IMR-90 (cell line): Measurements from ENCODE around the gene TJP3. TPM values are rescaled to one million over a fixed set of nuclear protein-coding genes. Genes with fewer than 3 reads are reported as not detected.

ENCODE experiments used
- ATAC-seq: fragments of 200-7000 bp; cut with Tn5 transposase; 2 replicates; pipeline ENCODE4 v1.9.1; 2020; ENCODE audit warnings: low read depth, mild to moderate bottlenecking, moderate library complexity
- BruUV-seq: library from RNA; stranded (reverse); fragments of 400-500 nt; replicated peaks from 2 replicates; lab custom pipeline; 2021; lab: Mats Ljungman, UMichigan
- CTCF ChIA-PET: fragments of 300-600 bp; formaldehyde crosslinking; extraction: SDS; loops from one replicate; lab custom pipeline; 2021; ENCODE audit warnings: antibody characterized with exemption; lab: Yijun Ruan, JAX
- POLR2A ChIA-PET: fragments of 300-600 bp; sonication (Branson Sonifier 250); formaldehyde crosslinking; loops from one replicate; lab custom pipeline; 2022; ENCODE audit warnings: antibody characterized with exemption; ENCODE audit not compliant: unreplicated experiment; lab: Charles Lee
- DNase-seq: peaks from one replicate; pipeline ENCODE4 v3.0.0; 2013
- H2AFZ ChIP-seq: replicated peaks from 2 replicates; pipeline ENCODE3; 2013; ENCODE audit warnings: low read length, mild to moderate bottlenecking; ENCODE audit not compliant: poor library complexity
- H2AK5ac ChIP-seq: 2 replicates; pipeline ENCODE4 v1.6.1; 2013; ENCODE audit warnings: low read depth, low read length, inconsistent platforms
- H2AK9ac ChIP-seq: replicated peaks from 2 replicates; pipeline ENCODE3; 2013; ENCODE audit warnings: mild to moderate bottlenecking, low read depth, low read length, moderate library complexity; ENCODE audit not compliant: poor library complexity
- H2BK120ac ChIP-seq: 2 replicates; pipeline ENCODE4 v1.6.1; 2013; ENCODE audit warnings: low read depth, low read length, inconsistent platforms
- H2BK15ac ChIP-seq: 3 replicates; pipeline ENCODE4 v1.6.1; 2013; ENCODE audit warnings: low read depth, low read length, inconsistent platforms
- H2BK20ac ChIP-seq: 2 replicates; pipeline ENCODE4 v1.6.1; 2013; ENCODE audit warnings: low read depth, mild to moderate bottlenecking, inconsistent platforms, low read length, moderate library complexity
- H2BK5ac ChIP-seq: 2 replicates; pipeline ENCODE4 v1.6.1; 2013; ENCODE audit warnings: mild to moderate bottlenecking, low read depth, low read length, inconsistent platforms; ENCODE audit not compliant: poor library complexity, severe bottlenecking
- H3K14ac ChIP-seq: replicated peaks from 2 replicates; pipeline ENCODE4 v1.6.1; 2013; ENCODE audit warnings: low read depth, low read length, inconsistent platforms
- H3K18ac ChIP-seq: 2 replicates; pipeline ENCODE4 v1.6.1; 2013; ENCODE audit warnings: low read depth, low read length, control low read depth
- H3K23ac ChIP-seq: 2 replicates; pipeline ENCODE4 v1.6.1; 2013; ENCODE audit warnings: low read depth, low read length, inconsistent platforms
- H3K27ac ChIP-seq: 2 replicates; pipeline ENCODE4 v1.5.1; 2013; ENCODE audit warnings: mild to moderate bottlenecking, control low read depth, low read length; ENCODE audit not compliant: insufficient read depth
- H3K27me3 ChIP-seq: 2 replicates; pipeline ENCODE4 v1.6.1; 2013; ENCODE audit warnings: low read length; ENCODE audit not compliant: control insufficient read depth, insufficient read depth
- H3K36me3 ChIP-seq: 2 replicates; pipeline ENCODE4 v1.6.1; 2013; ENCODE audit warnings: low read length, mixed read lengths; ENCODE audit not compliant: control insufficient read depth, insufficient read depth
- H3K4ac ChIP-seq: 2 replicates; pipeline ENCODE4 v1.6.1; 2013; ENCODE audit warnings: low read depth, low read length, inconsistent platforms
- H3K4me1 ChIP-seq: 2 replicates; pipeline ENCODE4 v1.6.1; 2013; ENCODE audit warnings: low read length, mixed read lengths; ENCODE audit not compliant: control insufficient read depth, insufficient read depth
- H3K4me2 ChIP-seq: 2 replicates; pipeline ENCODE4 v1.6.1; 2013; ENCODE audit warnings: low read depth, mild to moderate bottlenecking, control low read depth, low read length, moderate library complexity
- H3K4me3 ChIP-seq: 2 replicates; pipeline ENCODE4 v1.5.1; 2013; ENCODE audit warnings: low read depth, mild to moderate bottlenecking, control low read depth, low read length, moderate library complexity; ENCODE audit not compliant: insufficient read depth
- H3K56ac ChIP-seq: 2 replicates; pipeline ENCODE4 v1.6.1; 2013; ENCODE audit warnings: low read length, inconsistent platforms; ENCODE audit not compliant: insufficient read depth; ENCODE audit errors: extremely low read depth
- H3K79me1 ChIP-seq, 2 experiments: 2 replicates each; pipeline ENCODE4 v1.6.1; 2013; ENCODE audit warnings: low read length in 2 of 2, inconsistent platforms in 1 of 2, low read depth in 1 of 2
- H3K9ac ChIP-seq: 2 replicates; pipeline ENCODE4 v1.6.1; 2013; ENCODE audit warnings: low read depth, low read length, control low read depth
- H3K9me1 ChIP-seq: 2 replicates; pipeline ENCODE4 v1.6.1; 2013; ENCODE audit warnings: low read length, inconsistent platforms; ENCODE audit not compliant: insufficient read depth
- H3K9me3 ChIP-seq: 2 replicates; pipeline ENCODE4 v1.6.1; 2013; ENCODE audit warnings: low read length; ENCODE audit not compliant: control insufficient read depth, insufficient read depth
- H4K20me1 ChIP-seq: 2 replicates; pipeline ENCODE4 v1.6.1; 2013; ENCODE audit warnings: low read length, inconsistent platforms; ENCODE audit not compliant: insufficient read depth
- H4K5ac ChIP-seq: 2 replicates; pipeline ENCODE4 v1.6.1; 2013; ENCODE audit warnings: mild to moderate bottlenecking, low read depth, low read length, control low read depth
- H4K8ac ChIP-seq, 2 experiments: 2 replicates each; pipeline ENCODE4 v1.6.1; 2013; ENCODE audit warnings: low read depth in 2 of 2, low read length in 2 of 2, control low read depth in 1 of 2, inconsistent platforms in 1 of 2
- H4K91ac ChIP-seq: 2 replicates; pipeline ENCODE4 v1.6.1; 2013; ENCODE audit warnings: low read depth, low read length, inconsistent platforms; ENCODE audit not compliant: insufficient read depth
- BHLHE40 ChIP-seq: fragments of 150-350 bp; IDR thresholded peaks from 2 replicates; pipeline ENCODE4 v1.6.1; 2016; ENCODE audit warnings: mild to moderate bottlenecking, low read depth, low read length
- CEBPB ChIP-seq: IDR thresholded peaks from 2 replicates; pipeline ENCODE4 v1.6.1; 2012; ENCODE audit warnings: low read depth, low read length, improper control_type of control experiment
- ELK1 ChIP-seq: fragments of 150-350 bp; IDR thresholded peaks from 2 replicates; pipeline ENCODE4 v1.6.1; 2016; ENCODE audit warnings: low read depth, mild to moderate bottlenecking, low read length, moderate library complexity, borderline replicate concordance
- MAFK ChIP-seq: IDR thresholded peaks from 2 replicates; pipeline ENCODE4 v1.6.1; 2012; ENCODE audit warnings: low read depth, low read length, improper control_type of control experiment
- MXI1 ChIP-seq: IDR thresholded peaks from 2 replicates; pipeline ENCODE4 v1.6.1; 2012; ENCODE audit warnings: low read depth, mild to moderate bottlenecking, low read length, moderate library complexity, borderline replicate concordance
- RAD21 ChIP-seq: IDR thresholded peaks from 2 replicates; pipeline ENCODE4 v1.6.1; 2012; ENCODE audit warnings: low read length, improper control_type of control experiment
- SMC3 ChIP-seq: fragments of 150-350 bp; IDR thresholded peaks from 2 replicates; pipeline ENCODE4 v1.6.1; 2016; ENCODE audit warnings: low read depth, mild to moderate bottlenecking, antibody characterized with exemption, low read length, moderate library complexity
- WGBS, 2 experiments: methylation state at CpG; one replicate each; pipeline versions ENCODE4 v1.1.5 to v1.1.7; 2013; ENCODE audit warnings: missing lambda C conversion rate in 2 of 2; ENCODE audit not compliant: insufficient read length in 1 of 2; ENCODE audit errors: extremely low coverage in 2 of 2; 5-methylcytosine and 5-hydroxymethylcytosine counted together
- dilution Hi-C: fragments of 300-500 bp; cut with HindIII; formaldehyde crosslinking; loops from one replicate; pipeline ENCODE4 v1.14.3; 2018; ENCODE audit warnings: low sequenced_read_pairs; ENCODE audit not compliant: unreplicated experiment
- in situ Hi-C: fragments of 300-500 bp; cut with MboI; formaldehyde crosslinking; loops from 3 replicates; pipeline ENCODE4 v1.14.3; 2019; ENCODE audit warnings: low sequenced_read_pairs, inconsistent platforms, mixed read lengths
- intact Hi-C: fragments of 100-400 bp; cut with micrococcal nuclease; formaldehyde crosslinking; loops from 2 replicates; pipeline ENCODE4 v1.10.0; 2022
- polyA plus RNA-seq, 3 experiments: library from polyadenylated mRNA; depleted of rRNA; stranded (reverse); fragments of >200 nt; gene quantifications; 2 replicates each; pipeline ENCODE4 v1.2.3, GENCODE V29; 2012; ENCODE audit warnings: low replicate concordance in 1 of 3
- total RNA-seq: library from RNA; depleted of rRNA; stranded (reverse); fragments of >200 nt; gene quantifications from 2 replicates; pipeline ENCODE4 v1.2.3, GENCODE V29; 2012
- TF ChIP-seq, protein P1 (sequence below): fragments of 150-350 bp; IDR thresholded peaks from 2 replicates; pipeline ENCODE4 v1.6.1; 2017; ENCODE audit warnings: mild to moderate bottlenecking, antibody characterized with exemption, low read length, low read depth
- TF ChIP-seq, protein P2 (sequence below): conservative IDR thresholded peaks from 2 replicates; pipeline ENCODE4 v1.5.1; 2012; ENCODE audit warnings: mild to moderate bottlenecking, low read depth, low read length, improper control_type of control experiment

Gene TJP3
- total and polyA plus RNA-seq, 2 of the 4 experiments (the other 2 are of a cell fraction) = not detected

DNA sequence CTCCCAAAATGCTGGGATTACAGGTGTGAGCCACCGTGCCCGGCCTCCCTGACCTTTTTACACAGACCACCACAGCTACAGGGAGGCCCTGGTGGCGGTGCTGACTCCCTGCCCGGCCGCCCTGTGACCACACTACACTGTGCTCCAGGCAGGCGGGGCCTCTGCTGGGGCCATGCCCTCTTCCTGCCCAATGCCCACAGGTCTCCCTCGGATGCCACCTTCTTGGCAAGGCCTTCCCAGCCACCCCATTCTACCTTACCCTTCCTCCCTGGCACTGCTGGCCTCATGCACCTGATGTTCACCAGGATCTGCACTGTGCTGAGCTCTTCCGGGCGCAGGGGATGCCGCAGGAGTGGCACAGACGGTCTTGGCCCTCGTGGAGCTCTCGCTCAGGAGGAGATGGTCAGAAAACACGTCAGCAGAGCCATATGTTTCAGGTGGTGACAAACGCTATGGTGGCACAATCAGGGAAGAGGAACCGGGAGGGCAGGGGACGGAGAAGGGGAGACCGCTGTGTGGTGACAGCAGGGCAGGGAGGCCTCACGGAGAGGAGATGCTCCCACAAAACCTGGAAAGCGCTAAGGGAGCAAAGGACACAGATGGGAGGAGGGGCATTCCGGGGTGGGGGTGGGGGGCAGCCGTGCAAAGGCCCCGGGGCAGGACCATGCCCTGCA is 12.1 kb upstream of the TJP3 start:
- Histone ChIP-seq H3K14ac (no peak overlapping the region), H3K36me3 (peaks cover 4% of the 10 kb centered on the region; the same call in 1 of the 2 replicates), H3K23ac (no peak overlapping the region), H2BK120ac (no peak overlapping the region), H3K9ac (no peak overlapping the region), H3K9me3 (no peaks in the 10 kb centered on the region), H3K56ac (no peak overlapping the region), H2AK5ac (no peak overlapping the region), H4K91ac (no peak overlapping the region), H4K8ac (no peak overlapping the region), H3K4me1 (peaks cover 8% of the 10 kb centered on the region; the same call in 1 of the 2 replicates), H2AK9ac (no peak overlapping the region), H2BK5ac (no peak overlapping the region), H3K4ac (no peak overlapping the region), H3K79me1 (peaks cover 0 to 67% of the 10 kb centered on the region in 2 experiments; a peak in 3 of 4 replicates), H2AFZ (no peak overlapping the region), H2BK20ac (no peak overlapping the region), H3K9me1 (0 out of 2 replicates have a peak, but pooled peaks cover 9% of the 10 kb centered on the region), H3K27me3 (no peaks in the 10 kb centered on the region), H4K5ac (no peak overlapping the region), H3K18ac (no peak overlapping the region), H3K4me3 (no peak overlapping the region), H2BK15ac (no peak overlapping the region), H3K4me2 (no peak overlapping the region), H3K27ac (no peak overlapping the region), H4K20me1 (peaks cover 82% of the 10 kb centered on the region)
- dilution Hi-C loops (no loop called here), intact Hi-C loops (no loop called here), in situ Hi-C loops (no loop called here)
- BruUV-seq = no TSS peak
- CTCF ChIA-PET = no interaction called here
- TF ChIP-seq ELK1 = no peak
- TF ChIP-seq SMC3 = no peak
- TF ChIP-seq CEBPB = no peak
- TF ChIP-seq MAFK = no peak
- TF ChIP-seq RAD21 = no peak
- TF ChIP-seq, protein P1, sequence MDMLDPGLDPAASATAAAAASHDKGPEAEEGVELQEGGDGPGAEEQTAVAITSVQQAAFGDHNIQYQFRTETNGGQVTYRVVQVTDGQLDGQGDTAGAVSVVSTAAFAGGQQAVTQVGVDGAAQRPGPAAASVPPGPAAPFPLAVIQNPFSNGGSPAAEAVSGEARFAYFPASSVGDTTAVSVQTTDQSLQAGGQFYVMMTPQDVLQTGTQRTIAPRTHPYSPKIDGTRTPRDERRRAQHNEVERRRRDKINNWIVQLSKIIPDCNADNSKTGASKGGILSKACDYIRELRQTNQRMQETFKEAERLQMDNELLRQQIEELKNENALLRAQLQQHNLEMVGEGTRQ = no peak
- no peak for TF ChIP-seq MXI1
- TF ChIP-seq BHLHE40 = no peak
- TF ChIP-seq, protein P2, sequence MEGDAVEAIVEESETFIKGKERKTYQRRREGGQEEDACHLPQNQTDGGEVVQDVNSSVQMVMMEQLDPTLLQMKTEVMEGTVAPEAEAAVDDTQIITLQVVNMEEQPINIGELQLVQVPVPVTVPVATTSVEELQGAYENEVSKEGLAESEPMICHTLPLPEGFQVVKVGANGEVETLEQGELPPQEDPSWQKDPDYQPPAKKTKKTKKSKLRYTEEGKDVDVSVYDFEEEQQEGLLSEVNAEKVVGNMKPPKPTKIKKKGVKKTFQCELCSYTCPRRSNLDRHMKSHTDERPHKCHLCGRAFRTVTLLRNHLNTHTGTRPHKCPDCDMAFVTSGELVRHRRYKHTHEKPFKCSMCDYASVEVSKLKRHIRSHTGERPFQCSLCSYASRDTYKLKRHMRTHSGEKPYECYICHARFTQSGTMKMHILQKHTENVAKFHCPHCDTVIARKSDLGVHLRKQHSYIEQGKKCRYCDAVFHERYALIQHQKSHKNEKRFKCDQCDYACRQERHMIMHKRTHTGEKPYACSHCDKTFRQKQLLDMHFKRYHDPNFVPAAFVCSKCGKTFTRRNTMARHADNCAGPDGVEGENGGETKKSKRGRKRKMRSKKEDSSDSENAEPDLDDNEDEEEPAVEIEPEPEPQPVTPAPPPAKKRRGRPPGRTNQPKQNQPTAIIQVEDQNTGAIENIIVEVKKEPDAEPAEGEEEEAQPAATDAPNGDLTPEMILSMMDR = no peak
- POLR2A ChIA-PET = no interaction called here
- 95% methylated on average over 15 of the region's 23 CpGs; no CpG with 5 or more reads in 1 of the 2 experiments for WGBS, 2 experiments
- ATAC-seq = no peak
- DNase-seq = no peak
